ENCODE results near the gene FCRL6.

Gene FCRL6

DNA sequence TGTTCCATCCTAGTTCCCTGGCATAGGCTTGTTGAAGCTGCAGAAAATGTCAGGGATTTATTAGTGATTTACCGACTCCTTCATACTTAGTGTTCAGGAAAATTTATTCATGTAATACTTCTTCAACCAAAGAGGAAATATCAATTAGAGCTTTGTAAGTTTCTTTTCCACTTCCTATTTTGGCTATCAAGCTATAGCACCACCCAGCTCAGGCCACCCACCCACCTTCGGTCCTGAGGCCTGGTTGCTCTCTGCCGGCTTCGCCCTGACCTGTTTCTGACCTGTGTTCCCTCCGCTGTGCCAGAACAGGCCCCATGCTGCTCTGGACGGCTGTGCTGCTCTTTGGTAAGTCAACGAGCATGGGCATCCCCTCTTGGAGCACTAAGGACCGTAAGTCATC lies at the start of gene FCRL6:
Gene FCRL6, plus strand, starts transcription at position 250 of the 400 bp plus-strand sequence. Its CDS starts 65 bp downstream, at position 315.
- DNase-seq (ENCODE audit: insufficient read length, low spot score): no peak

GRCh38 chr1:159753386-159753785 lies 48.8 kb upstream of the FCRL6 start:
- DNase-seq (ENCODE audit: insufficient read length, low spot score) (no peak), FAIRE-seq (no peak)

More for the DNA sequence above, at the start of gene FCRL6:
- no peak for FAIRE-seq

DNA sequence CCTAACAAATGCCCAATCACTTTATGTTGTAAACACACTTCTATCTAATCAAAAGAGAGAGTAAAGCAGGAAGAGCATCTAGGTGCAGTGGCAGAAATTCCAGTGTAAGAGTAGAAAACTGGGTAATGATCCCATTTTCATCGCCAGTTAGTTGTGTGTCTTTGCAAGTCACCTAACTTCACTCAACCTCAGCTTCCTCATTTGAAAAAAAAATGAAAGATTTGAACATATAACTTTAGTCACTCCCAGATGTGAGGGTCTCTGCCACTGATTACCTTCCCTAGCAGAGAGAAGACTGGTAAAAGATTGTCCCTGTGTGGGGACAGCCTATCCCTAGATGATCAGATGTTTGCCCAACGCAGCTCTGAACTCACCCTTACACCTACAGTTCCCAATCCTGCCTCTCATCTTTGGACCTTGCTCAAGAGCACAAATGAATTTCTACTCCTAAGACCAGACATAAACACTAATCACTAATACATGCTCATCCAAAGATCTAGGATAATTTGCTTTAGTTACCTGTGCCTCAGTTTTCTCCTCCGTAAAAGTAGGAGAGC lies 46.6 kb upstream of the FCRL6 start:
- DNase-seq (ENCODE audit: insufficient read length, low spot score) (no peak), FAIRE-seq (no peak)

DNA sequence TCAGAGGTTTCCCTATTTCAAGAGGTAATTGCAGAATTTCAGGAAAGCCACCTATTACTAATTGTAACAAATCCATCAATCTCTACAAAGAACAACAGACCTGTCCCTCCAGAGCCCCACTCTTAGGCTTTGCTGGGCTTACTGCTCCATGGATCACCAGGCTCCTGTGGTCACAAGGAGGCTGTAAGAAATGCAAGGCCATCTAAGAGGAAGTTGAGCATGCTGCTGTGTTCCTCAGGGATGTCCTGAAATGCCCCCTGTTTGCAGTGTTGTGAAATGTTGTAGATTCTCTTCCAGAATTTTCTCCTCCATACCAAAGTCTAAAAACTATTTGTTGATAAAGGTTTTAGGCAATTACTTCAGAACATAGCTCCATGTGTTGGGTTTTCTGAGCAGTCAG lies 45.8 kb upstream of the FCRL6 start:
- DNase-seq (ENCODE audit: insufficient read length, low spot score): no peak
- FAIRE-seq: no peak

GRCh38 chr1:159763686-159764085 lies 38.5 kb upstream of the FCRL6 start:
- DNase-seq (ENCODE audit: insufficient read length, low spot score) (no peak), FAIRE-seq (no peak)

- no peak for FAIRE-seq
- no peak for DNase-seq (ENCODE audit: insufficient read length, low spot score)
Observed at GRCh38 chr1:159765806-159766205, 36.4 kb upstream of the FCRL6 start.

GRCh38 chr1:159771127-159771895 lies 30.8 kb upstream of the FCRL6 start:
- no peak for FAIRE-seq
- DNase-seq (ENCODE audit: insufficient read length, low spot score): no peak

GRCh38 chr1:159774465-159774864 lies 27.7 kb upstream of the FCRL6 start:
- FAIRE-seq (no peak), DNase-seq (ENCODE audit: insufficient read length, low spot score) (no peak)

GRCh38 chr1:159775716-159776115 lies 26.4 kb upstream of the FCRL6 start:
- FAIRE-seq (no peak), DNase-seq (ENCODE audit: insufficient read length, low spot score) (no peak)

- DNase-seq (ENCODE audit: insufficient read length, low spot score) (no peak), FAIRE-seq (no peak)
Observed at GRCh38 chr1:159778266-159778665, 23.9 kb upstream of the FCRL6 start.

DNA sequence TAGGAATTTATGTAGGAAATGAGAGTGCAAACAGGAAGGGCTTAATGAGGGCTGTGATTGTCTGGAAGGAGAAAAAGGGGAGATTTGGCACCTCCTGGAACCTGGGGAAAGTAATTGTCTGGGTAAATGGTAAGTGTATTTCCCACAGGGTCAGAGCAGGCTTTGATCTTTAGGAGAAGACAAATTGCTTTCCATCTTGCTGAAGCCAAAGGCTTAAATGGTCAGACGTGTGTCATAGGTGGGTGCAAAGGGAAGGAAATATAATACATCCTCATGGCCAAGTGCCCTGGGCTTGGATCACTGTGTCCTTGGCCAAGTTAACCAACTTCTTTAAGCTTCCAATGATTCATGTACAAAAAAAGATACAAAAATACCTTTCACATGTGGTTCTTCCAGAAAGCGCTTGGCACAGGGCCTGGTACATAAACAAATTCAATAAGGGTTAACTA lies 22.7 kb upstream of the FCRL6 start:
- no peak for FAIRE-seq
- DNase-seq (ENCODE audit: insufficient read length, low spot score): no peak

DNA sequence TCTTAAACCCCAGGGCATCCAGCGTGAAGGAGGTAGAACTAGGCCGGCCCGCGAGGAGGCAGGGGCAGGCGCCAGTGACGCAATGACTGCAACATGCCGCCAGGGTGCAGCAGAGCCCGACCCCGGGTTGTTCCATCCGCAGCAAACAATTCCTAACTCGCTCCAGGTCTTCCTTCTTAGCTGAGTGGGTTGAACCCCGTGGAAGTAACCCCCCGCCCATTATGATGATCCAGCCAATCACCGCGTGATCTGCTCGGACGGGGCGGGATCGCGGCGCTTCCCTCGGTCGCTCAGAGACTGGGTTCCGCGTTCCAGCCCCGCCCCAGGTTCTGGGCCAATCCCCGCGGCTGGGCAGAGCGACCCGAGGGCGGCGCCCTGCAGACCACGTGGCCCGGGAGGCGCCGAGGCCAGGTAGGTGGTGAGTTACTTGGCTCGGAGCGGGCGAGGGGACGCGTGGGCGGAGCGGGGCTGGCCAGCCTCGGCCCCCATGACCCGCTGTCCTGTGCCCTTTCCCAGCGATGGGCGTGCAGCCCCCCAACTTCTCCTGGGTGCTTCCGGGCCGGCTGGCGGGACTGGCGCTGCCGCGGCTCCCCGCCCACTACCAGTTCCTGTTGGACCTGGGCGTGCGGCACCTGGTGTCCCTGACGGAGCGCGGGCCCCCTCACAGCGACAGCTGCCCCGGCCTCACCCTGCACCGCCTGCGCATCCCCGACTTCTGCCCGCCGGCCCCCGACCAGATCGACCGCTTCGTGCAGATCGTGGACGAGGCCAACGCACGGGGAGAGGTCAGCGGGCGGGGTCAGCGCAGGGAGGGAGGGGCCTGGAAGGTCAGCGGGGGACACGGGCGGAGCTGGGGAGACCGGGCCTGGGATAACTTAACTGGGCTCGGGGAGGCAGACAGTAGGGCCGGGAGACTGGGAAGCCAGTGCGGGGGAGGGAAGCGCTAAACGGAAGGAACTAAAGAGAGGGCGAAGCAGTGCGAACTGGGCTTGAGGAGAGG lies 21.3 kb upstream of the FCRL6 start, which contains the start of gene DUSP23:
Gene DUSP23, plus strand, starts transcription at position 380 of the 1,000 bp plus-strand sequence. Its CDS starts 139 bp downstream, at position 519.
- DNase-seq (ENCODE audit: insufficient read length, low spot score) (peak; percentile 69), FAIRE-seq (no peak)

- DNase-seq (ENCODE audit: insufficient read length, low spot score) (no peak), FAIRE-seq (no peak)
Observed at GRCh38 chr1:159781992-159782391, 20.2 kb upstream of the FCRL6 start.

- DNase-seq (ENCODE audit: insufficient read length, low spot score) (no peak), FAIRE-seq (no peak)
Observed at GRCh38 chr1:159783724-159784123, 18.4 kb upstream of the FCRL6 start.

DNA sequence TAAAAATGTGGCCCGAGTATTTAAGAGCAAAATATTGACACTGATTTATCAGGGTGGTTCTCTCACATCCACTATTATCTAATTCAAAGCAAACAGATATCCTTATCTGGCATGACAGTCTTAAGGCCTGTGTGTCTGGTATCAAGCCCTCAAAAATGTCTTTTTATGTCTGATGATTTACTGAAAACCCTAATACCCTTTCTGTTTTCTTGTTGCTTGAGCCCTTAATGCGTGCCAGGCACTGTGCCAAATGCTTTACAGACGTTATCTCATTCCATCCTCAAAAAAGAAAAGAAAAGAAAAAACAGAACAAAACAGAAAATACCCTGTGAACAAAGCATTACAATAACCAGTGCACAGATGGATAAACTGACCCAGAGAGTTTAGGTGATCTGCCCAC lies 15.7 kb upstream of the FCRL6 start:
- DNase-seq (ENCODE audit: insufficient read length, low spot score) (no peak), FAIRE-seq (no peak)

DNA sequence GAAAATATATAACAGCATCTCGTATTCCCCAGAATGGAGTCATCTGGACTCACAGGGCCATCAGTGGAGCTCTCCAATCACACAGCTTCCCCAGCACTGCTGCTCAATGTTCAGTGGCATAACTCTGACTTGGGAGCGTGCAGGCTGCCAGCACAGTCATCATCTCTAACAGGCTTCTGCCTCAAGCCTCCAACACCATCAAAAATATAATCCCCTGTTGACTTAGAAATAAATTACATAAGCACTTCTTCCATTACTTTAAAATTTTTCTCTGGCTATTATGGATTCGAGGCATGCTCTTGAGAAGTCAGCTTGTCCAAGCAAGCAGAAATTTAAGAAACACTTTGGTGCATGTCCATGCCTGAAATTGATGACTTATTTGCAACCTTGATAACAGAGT lies 15.2 kb upstream of the FCRL6 start:
- DNase-seq (ENCODE audit: insufficient read length, low spot score): no peak
- FAIRE-seq: no peak

DNA sequence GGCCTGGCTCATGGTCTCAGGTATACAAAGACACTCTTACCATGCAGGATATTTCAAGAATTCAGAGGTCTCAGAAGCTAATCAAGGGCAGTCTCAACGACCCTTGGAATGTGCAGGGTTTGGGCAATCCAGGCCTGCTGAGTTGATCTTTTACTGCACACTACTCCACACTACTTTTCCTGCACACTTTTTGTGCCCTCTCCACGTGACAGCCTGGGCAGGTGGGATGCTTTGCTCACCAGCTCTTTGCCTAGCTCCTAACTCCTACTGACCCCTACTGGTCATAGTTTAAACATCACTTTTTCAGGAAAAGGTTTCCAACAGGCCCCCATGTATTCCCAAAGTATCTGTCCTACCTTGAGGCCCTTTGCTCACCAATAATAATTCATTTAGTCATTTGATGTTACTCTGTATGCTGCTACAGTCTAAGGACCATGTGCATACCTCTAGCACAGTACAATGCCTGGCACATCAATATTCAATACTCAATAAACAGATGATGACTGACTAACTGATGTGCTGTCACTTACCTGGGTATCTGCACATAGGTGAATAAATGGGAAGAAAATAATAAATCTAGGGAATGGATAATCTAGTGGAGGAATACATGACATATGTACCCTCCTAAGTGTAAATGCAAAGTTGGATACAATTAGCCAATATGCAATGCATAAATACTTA lies 11.8 kb upstream of the FCRL6 start:
- peak; percentile 26 for DNase-seq (ENCODE audit: insufficient read length, low spot score)
- no peak for FAIRE-seq

- no peak for DNase-seq (ENCODE audit: insufficient read length, low spot score)
- no peak for FAIRE-seq
Observed at GRCh38 chr1:159791031-159791430, 11.1 kb upstream of the FCRL6 start.

DNA sequence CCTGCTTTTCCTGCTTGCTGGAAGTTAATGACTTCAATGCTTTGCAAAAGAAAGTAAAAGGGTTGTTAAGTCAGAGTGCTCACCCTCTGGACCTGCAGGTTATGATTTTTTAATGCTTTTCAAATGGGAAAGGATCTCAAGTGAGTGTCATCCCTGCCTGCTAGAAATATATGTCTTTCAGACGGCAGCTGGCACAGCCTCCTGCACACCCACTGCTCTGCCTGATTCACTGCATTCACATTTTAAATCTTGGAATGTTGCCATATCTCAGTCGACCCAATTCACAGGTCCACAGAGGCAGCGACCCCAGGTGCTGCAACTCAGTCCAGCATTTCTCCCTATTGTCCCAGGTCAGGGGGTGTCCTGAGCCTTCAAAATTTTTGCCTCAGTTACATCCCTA lies 10.7 kb upstream of the FCRL6 start:
- no peak for FAIRE-seq
- DNase-seq (ENCODE audit: insufficient read length, low spot score): no peak

DNA sequence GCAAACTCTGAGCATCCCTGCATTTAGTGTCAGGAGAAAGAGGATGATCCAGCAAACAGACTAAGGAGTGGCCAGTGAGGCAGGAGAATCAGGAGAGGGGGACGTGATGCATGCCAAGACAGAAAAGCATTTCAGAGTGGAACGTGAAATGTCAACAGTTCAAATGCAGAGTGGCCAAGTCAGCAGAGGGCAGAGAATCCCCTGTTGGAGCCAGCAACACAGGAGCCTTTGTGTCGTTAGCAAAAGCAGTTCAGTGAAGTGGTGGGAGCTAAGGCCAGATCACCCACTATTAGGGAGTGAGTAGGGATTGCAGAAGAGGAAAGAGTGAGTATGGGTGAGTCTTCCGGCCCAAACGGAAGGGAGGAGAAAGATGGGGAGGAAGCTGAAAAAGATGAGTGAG lies 6.6 kb upstream of the FCRL6 start:
- FAIRE-seq (no peak), DNase-seq (ENCODE audit: insufficient read length, low spot score) (no peak)

GRCh38 chr1:159798893-159799292 lies 3.3 kb upstream of the FCRL6 start:
- peak; percentile 75 for DNase-seq (ENCODE audit: insufficient read length, low spot score)
- FAIRE-seq: no peak

Data from HTR-8/SVneo (cell line).